Endothelial cell (in vitro differentiated cells): Measurements from ENCODE around the gene BCAS1. TPM values are rescaled to one million over a fixed set of nuclear protein-coding genes. Genes with fewer than 3 reads are reported as not detected.

Source experiments
- DNase-seq: peaks from one replicate; pipeline ENCODE4 v3.0.0; 2021; ENCODE audit warnings: low spot score
- H3K27ac Mint-ChIP-seq: one replicate; pipeline ENCODE4 v1.8.0; 2021; ENCODE audit warnings: mixed read lengths, inconsistent platforms; ENCODE audit not compliant: unreplicated experiment
- H3K27me3 Mint-ChIP-seq: one replicate; pipeline ENCODE4 v1.8.0; 2021; ENCODE audit warnings: mild to moderate bottlenecking, moderate library complexity, mixed read lengths, inconsistent platforms; ENCODE audit not compliant: unreplicated experiment
- H3K36me3 Mint-ChIP-seq: one replicate; pipeline ENCODE4 v1.8.0; 2021; ENCODE audit warnings: mild to moderate bottlenecking, low read depth, mixed read lengths, inconsistent platforms; ENCODE audit not compliant: unreplicated experiment
- H3K4me1 Mint-ChIP-seq: one replicate; pipeline ENCODE4 v1.8.0; 2021; ENCODE audit warnings: mild to moderate bottlenecking, mixed read lengths, inconsistent platforms; ENCODE audit not compliant: unreplicated experiment
- H3K4me3 Mint-ChIP-seq: one replicate; pipeline ENCODE4 v1.8.0; 2021; ENCODE audit warnings: mild to moderate bottlenecking, mixed read lengths, inconsistent platforms; ENCODE audit not compliant: unreplicated experiment
- H3K9me3 Mint-ChIP-seq: one replicate; pipeline ENCODE4 v1.8.0; 2021; ENCODE audit warnings: mixed read lengths, inconsistent platforms; ENCODE audit not compliant: unreplicated experiment
- CTCF ChIP-seq: fragments of 200-600 bp; sonication (generic); IDR thresholded peaks from one replicate; pipeline ENCODE4 v1.5.0; 2021; ENCODE audit warnings: antibody characterized with exemption; ENCODE audit not compliant: unreplicated experiment
- total RNA-seq: library from RNA; stranded (reverse); fragmentation: NEBNext Ultra II Directional; extraction: Animal tissue kit (Norgen Biotek cat#: 25700); gene quantifications from one replicate; pipeline ENCODE4 v1.2.1, GENCODE V29; 2021; ENCODE audit not compliant: unreplicated experiment

BCAS1 gene
- total RNA-seq, 1 donor from 2014 or later, result 0.05 TPM

- H3K36me3 Mint-ChIP-seq, result no peaks in the 10 kb centered on the region
- H3K4me1 Mint-ChIP-seq, result peaks cover 4% of the 10 kb centered on the region
- H3K4me3 Mint-ChIP-seq, result no peak overlapping the region
- no peak for DNase-seq
- H3K27ac Mint-ChIP-seq, result no peak overlapping the region
- TF ChIP-seq CTCF, result no peak
- no peaks in the 10 kb centered on the region for H3K27me3 Mint-ChIP-seq
- no peaks in the 10 kb centered on the region for H3K9me3 Mint-ChIP-seq
Observed at GRCh38 chr20:54025251-54025771, 45.1 kb downstream of the BCAS1 start.

- no peak overlapping the region for H3K27ac Mint-ChIP-seq
Observed at GRCh38 chr20:54023406-54023805, 47.0 kb downstream of the BCAS1 start.

GRCh38 chr20:54021446-54022235, 48.8 kb downstream of the BCAS1 start:
- no peak for DNase-seq
- H3K4me1 Mint-ChIP-seq, result peaks cover 4% of the 10 kb centered on the region
- H3K4me3 Mint-ChIP-seq, result no peak overlapping the region
- no peaks in the 10 kb centered on the region for H3K27me3 Mint-ChIP-seq
- no peak overlapping the region for H3K27ac Mint-ChIP-seq
- TF ChIP-seq CTCF, result no peak
- H3K9me3 Mint-ChIP-seq, result no peaks in the 10 kb centered on the region
- no peaks in the 10 kb centered on the region for H3K36me3 Mint-ChIP-seq

More at GRCh38 chr20:54023406-54023805, 47.0 kb downstream of the BCAS1 start:
- DNase-seq, result no peak
- H3K9me3 Mint-ChIP-seq, result no peaks in the 10 kb centered on the region
- no peak overlapping the region for H3K4me3 Mint-ChIP-seq
- TF ChIP-seq CTCF, result no peak
- no peaks in the 10 kb centered on the region for H3K27me3 Mint-ChIP-seq
- no peaks in the 10 kb centered on the region for H3K36me3 Mint-ChIP-seq
- H3K4me1 Mint-ChIP-seq, result peaks cover 4% of the 10 kb centered on the region

- TF ChIP-seq CTCF, result no peak
- H3K27me3 Mint-ChIP-seq, result no peaks in the 10 kb centered on the region
- H3K27ac Mint-ChIP-seq, result no peak overlapping the region
- H3K36me3 Mint-ChIP-seq, result no peaks in the 10 kb centered on the region
- DNase-seq, result no peak
- no peak overlapping the region for H3K4me3 Mint-ChIP-seq
- no peaks in the 10 kb centered on the region for H3K9me3 Mint-ChIP-seq
- peaks cover 4% of the 10 kb centered on the region for H3K4me1 Mint-ChIP-seq
Observed at GRCh38 chr20:54020868-54021267, 49.5 kb downstream of the BCAS1 start.

- no peak for DNase-seq
- TF ChIP-seq CTCF, result no peak
- no peaks in the 10 kb centered on the region for H3K9me3 Mint-ChIP-seq
- no peaks in the 10 kb centered on the region for H3K27me3 Mint-ChIP-seq
- no peak overlapping the region for H3K4me3 Mint-ChIP-seq
- no peaks in the 10 kb centered on the region for H3K36me3 Mint-ChIP-seq
- H3K4me1 Mint-ChIP-seq, result peaks cover 4% of the 10 kb centered on the region
- no peak overlapping the region for H3K27ac Mint-ChIP-seq
Observed at GRCh38 chr20:54020348-54020747, 50.0 kb downstream of the BCAS1 start.
